GM19328 (cell line): ENCODE results near the gene ULK4.
"Not testable (repeated sequence)": the region's sequence is repeated elsewhere in the genome, so short reads cannot be mapped to it uniquely, and the experiment has no call there.

Experiments
- ATAC-seq: cut with Tn5 transposase; IDR thresholded peaks from one replicate; pipeline ENCODE4 v1.9.1; 2021; ENCODE audit warnings: mild to moderate bottlenecking, moderate library complexity; ENCODE audit not compliant: unreplicated experiment

Gene ULK4

GRCh38 chr3:41960826-41961750 lies 815 bp downstream of the ULK4 start:
- peak; percentile 8 for ATAC-seq

- ATAC-seq, result no peak
These were observed 5.3 kb downstream of the ULK4 start for GRCh38 chr3:41956574-41956973.

GRCh38 chr3:41955192-41955591 lies 6.7 kb downstream of the ULK4 start:
- ATAC-seq, result no peak

- no peak for ATAC-seq
These were observed 18.5 kb downstream of the ULK4 start for GRCh38 chr3:41943311-41943843.

- no peak for ATAC-seq
These were observed 21.5 kb downstream of the ULK4 start for GRCh38 chr3:41940393-41940792.

GRCh38 chr3:41936384-41936783 lies 25.5 kb downstream of the ULK4 start:
- no peak for ATAC-seq

DNA sequence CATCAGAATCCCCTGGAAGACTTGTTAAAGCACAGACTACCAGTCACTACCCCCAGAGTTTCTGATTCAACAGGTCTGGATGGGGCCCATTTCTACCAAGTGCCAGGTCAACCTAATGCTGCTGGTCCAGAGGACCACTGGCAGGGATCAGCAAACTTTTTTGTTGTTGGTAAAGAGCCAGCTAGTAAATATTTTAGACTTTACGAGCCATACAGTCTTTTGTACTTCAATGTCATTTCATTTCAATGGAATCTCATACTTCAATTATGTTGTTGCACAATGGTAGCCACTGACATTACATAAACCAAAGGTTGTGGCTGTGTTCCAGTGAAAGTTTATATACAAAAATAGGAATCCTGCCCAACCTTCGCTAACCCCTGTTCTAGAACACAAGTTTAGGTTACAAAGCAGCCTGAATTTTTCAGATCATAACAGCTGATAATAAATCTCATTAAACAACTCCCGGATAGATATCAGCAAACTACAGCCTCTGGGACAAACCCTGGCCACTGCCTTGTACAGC lies 28.7 kb downstream of the ULK4 start:
- no peak for ATAC-seq

- ATAC-seq, result no peak
These were observed 29.4 kb downstream of the ULK4 start for GRCh38 chr3:41932464-41932863.

- no peak for ATAC-seq
These were observed 41.4 kb downstream of the ULK4 start for GRCh38 chr3:41920406-41920965.

GRCh38 chr3:41915353-41915752 lies 46.5 kb downstream of the ULK4 start:
- ATAC-seq, result no peak

DNA sequence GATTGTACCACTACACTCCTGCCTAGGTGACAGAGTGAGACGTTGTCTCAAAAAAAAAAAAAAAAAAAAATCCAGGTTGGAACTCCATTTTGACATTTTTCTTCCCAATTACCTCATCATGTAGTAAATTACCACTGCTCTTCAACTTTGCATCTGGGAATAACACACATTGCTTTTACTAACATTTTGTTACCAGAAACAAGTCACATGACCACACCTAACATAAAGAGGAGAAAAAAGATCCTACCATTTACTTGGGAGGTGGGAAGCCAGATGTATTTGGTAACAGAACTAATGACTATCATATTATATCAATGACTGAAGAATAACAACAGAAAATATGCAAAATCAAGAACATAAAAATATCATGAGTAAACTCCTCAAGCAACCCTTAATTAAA lies 49.6 kb downstream of the ULK4 start:
- ATAC-seq, result no peak

- no peak for ATAC-seq
These were observed 54.4 kb downstream of the ULK4 start for GRCh38 chr3:41907330-41908073.

DNA sequence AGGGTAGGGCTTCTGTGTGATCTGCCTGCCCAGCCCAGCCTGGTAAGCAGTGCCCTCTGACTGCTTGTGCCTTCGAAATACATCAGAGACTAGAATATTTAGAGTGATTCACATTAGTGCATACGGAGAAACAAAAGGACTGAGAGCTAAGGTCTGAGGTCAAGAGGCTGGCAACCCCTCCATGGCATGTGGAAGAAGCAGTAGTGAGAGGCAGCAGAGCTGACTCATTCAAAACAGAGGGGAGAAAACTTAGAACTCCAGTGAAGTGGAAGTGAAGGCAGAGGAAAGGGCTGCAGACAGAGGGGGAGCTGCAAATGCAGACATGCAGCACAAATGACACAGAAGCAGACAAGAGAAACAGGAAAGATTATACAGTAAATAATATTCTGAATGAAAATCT lies 61.6 kb downstream of the ULK4 start:
- no peak for ATAC-seq

GRCh38 chr3:41898631-41899030 lies 63.3 kb downstream of the ULK4 start:
- no peak for ATAC-seq

DNA sequence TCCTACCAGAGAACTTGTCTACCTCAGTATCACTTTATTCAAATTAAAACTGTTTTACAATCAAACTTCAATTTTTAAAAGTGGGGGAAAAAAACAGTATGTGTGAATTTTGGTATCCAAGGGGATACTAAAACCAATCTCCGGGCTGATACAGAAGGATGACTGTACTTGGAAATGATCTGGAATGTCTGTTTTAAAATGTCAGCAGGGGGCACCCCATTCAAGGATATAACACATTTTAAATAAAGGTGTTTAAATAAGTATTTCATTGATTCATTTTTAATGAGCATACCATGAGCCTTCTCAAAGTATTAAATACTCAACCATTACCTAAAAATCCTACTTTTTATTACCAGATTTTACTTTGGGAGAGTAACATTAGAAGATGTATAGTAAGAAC lies 67.9 kb downstream of the ULK4 start:
- no peak for ATAC-seq

GRCh38 chr3:41888368-41889076 lies 73.4 kb downstream of the ULK4 start:
- ATAC-seq, result no peak

DNA sequence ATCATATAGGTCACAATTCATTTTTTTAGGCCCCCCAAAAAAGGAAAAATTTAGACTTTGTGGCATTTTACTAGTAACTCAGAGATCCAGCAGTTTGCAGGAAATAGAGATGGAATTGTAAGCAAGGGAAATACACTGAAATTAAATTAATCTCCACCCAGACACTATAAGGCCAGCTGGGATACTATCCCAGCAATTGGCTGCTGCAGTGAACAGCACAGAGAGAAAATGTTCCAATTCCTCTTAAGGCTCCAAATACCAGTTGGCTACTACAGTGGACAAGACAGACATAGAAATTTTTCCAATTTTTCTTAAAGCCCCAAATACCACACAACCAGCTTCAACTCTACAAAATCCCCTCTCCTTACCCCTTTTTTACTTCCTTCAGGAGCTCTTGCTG lies 78.9 kb downstream of the ULK4 start:
- ATAC-seq, result no peak

DNA sequence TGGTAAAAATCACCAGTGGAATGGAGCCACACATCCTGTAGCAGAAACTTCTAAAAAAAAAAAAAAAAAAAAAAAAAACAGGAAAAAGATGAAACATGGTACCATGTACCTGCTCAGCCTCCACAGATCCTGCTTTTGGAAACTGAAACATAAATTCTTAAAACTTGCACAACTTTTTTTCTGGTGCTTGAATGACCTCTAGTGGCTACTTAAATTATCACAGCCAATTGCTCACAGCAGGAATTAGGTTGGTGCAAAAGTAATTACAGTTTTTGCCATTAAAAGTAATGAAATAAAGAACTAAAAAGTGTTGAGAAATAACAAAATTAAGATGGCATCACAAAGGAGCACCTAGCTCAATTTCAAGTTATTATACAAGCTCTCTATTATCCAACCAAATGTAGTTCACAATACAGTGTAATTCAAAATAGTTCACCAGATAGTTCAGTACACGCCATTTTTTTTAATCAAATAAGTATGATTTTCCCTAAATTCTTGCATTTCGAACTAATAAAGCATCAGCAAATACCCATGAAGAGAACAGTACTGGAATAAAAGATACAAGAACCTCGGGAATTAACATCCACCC lies 80.6 kb downstream of the ULK4 start:
- ATAC-seq, result no peak

DNA sequence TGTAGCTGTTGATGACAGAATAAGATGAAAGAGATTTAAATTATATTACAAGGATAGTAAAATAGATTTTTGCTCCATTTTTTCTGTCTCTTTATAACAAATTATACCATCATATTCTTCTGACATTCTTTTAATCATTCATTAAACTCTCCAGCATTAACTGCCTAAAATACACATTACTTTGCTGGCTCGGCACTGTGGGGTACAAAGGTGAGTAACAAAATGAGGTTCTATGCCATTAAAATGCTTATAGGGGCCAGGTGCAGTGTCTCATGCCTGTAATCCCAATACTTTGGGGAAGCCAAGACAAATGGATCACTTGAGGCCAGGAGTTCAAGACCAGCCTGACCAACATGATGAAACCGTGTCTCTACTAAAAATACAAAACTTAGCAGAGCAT lies 81.5 kb downstream of the ULK4 start:
- ATAC-seq, result no peak

GRCh38 chr3:41877741-41878140 lies 84.2 kb downstream of the ULK4 start:
- ATAC-seq, result not testable (repeated sequence)
